ENCODE results near the gene EHD1. TPM values are rescaled to one million over a fixed set of nuclear protein-coding genes. Genes with fewer than 3 reads are reported as not detected.

EHD1 gene
- total and polyA plus RNA-seq, 9 of the 15 experiments (the other 6 are each of a cell fraction or from before 2014, with no cell fraction given): 0.46 to 65.0 (median 16.4) TPM

GRCh38 chr11:64878223-64878493 lies 263 bp downstream of the EHD1 start (continued):
- TF ChIP-seq CXXC5 (CRISPR knock-in tag; IDR thresholded peaks at IDR 0.05): no peak
- TF ChIP-seq SRSF3 (IDR thresholded peaks at IDR 0.05; ENCODE audit: insufficient read depth, low read length): no peak
- no peak for TF ChIP-seq ESRRB (CRISPR knock-in tag; IDR thresholded peaks at IDR 0.05; ENCODE audit: borderline replicate concordance)
- TF ChIP-seq CCAR2 (IDR thresholded peaks at IDR 0.05; ENCODE audit: low read depth, low read length): no peak
- TF ChIP-seq CBX5 (IDR thresholded peaks at IDR 0.05; ENCODE audit: borderline replicate concordance, low read depth): no peak
- TF ChIP-seq DMBX1 (CRISPR knock-in tag; IDR thresholded peaks at IDR 0.05; ENCODE audit: borderline replicate concordance): 0 out of 2 replicates have a peak, but pooled peaks have one; percentile 8
- TF ChIP-seq RB1 (IDR thresholded peaks at IDR 0.05; ENCODE audit: low read depth): no peak
- TF ChIP-seq ZNF449 (CRISPR knock-in tag; IDR thresholded peaks at IDR 0.05): no peak
- TF ChIP-seq ARID4B (CRISPR knock-in tag; IDR thresholded peaks at IDR 0.05): peak; percentile 85; the same call in 1 of the 2 replicates

All from K562 (cell line).